ENCODE results near the gene EFNB2. TPM values are rescaled to one million over a fixed set of nuclear protein-coding genes. Genes with fewer than 3 reads are reported as not detected.

Gene EFNB2
- total RNA-seq, 1 donor from 2014 or later: 197 TPM

GRCh38 chr13:106503272-106503671 is 32.2 kb downstream of the EFNB2 start:
- DNase-seq (ENCODE audit: low spot score in 2 of 2, unreplicated experiment in 2 of 2): no peak
- Mint-ChIP-seq H3K27ac (peak overlapping the region; percentile 86), H3K9me3 (no peaks in the 10 kb centered on the region), H3K27me3 (ENCODE audit: low read depth) (no peaks in the 10 kb centered on the region), H3K4me1 (peaks cover 76% of the 10 kb centered on the region), H3K36me3 (peaks cover 27% of the 10 kb centered on the region), H3K4me3 (no peak overlapping the region)
- no peak for TF ChIP-seq CTCF (IDR thresholded peaks at IDR 0.05; ENCODE audit: unreplicated experiment)

- Mint-ChIP-seq H3K27me3 (ENCODE audit: low read depth) (no peaks in the 10 kb centered on the region), H3K4me3 (no peak overlapping the region), H3K9me3 (no peaks in the 10 kb centered on the region), H3K27ac (peak overlapping the region; percentile 37), H3K4me1 (peaks cover 87% of the 10 kb centered on the region), H3K36me3 (peaks cover 23% of the 10 kb centered on the region)
- no peak for TF ChIP-seq CTCF (IDR thresholded peaks at IDR 0.05; ENCODE audit: unreplicated experiment)
- DNase-seq (ENCODE audit: low spot score in 2 of 2, unreplicated experiment in 2 of 2): no peak
These were observed 35.0 kb downstream of the EFNB2 start for GRCh38 chr13:106500445-106500844.

GRCh38 chr13:106499896-106500295 is 35.6 kb downstream of the EFNB2 start:
- Mint-ChIP-seq H3K4me1 (peaks cover 83% of the 10 kb centered on the region), H3K27ac (peak overlapping the region; percentile 37), H3K4me3 (no peak overlapping the region), H3K36me3 (peaks cover 24% of the 10 kb centered on the region), H3K9me3 (no peaks in the 10 kb centered on the region), H3K27me3 (ENCODE audit: low read depth) (no peaks in the 10 kb centered on the region)
- no peak for DNase-seq (ENCODE audit: low spot score in 2 of 2, unreplicated experiment in 2 of 2)
- TF ChIP-seq CTCF (IDR thresholded peaks at IDR 0.05; ENCODE audit: unreplicated experiment): no peak

- Mint-ChIP-seq H3K9me3 (no peaks in the 10 kb centered on the region), H3K27me3 (ENCODE audit: low read depth) (no peaks in the 10 kb centered on the region), H3K36me3 (peaks cover 30% of the 10 kb centered on the region), H3K27ac (peak overlapping the region; percentile 63), H3K4me1 (peaks cover 78% of the 10 kb centered on the region), H3K4me3 (no peak overlapping the region)
- no peak for TF ChIP-seq CTCF (IDR thresholded peaks at IDR 0.05; ENCODE audit: unreplicated experiment)
- no peak for DNase-seq (ENCODE audit: low spot score in 2 of 2, unreplicated experiment in 2 of 2)
These were observed 36.3 kb downstream of the EFNB2 start for GRCh38 chr13:106499113-106499512.

GRCh38 chr13:106498571-106498970 is 36.9 kb downstream of the EFNB2 start:
- Mint-ChIP-seq H3K9me3 (no peaks in the 10 kb centered on the region), H3K27ac (peak overlapping the region; percentile 63), H3K27me3 (ENCODE audit: low read depth) (no peaks in the 10 kb centered on the region), H3K36me3 (peaks cover 35% of the 10 kb centered on the region), H3K4me1 (peaks cover 73% of the 10 kb centered on the region), H3K4me3 (no peak overlapping the region)
- TF ChIP-seq CTCF (IDR thresholded peaks at IDR 0.05; ENCODE audit: unreplicated experiment): no peak
- DNase-seq (ENCODE audit: low spot score in 2 of 2, unreplicated experiment in 2 of 2): no peak

- H3K4me1 Mint-ChIP-seq: peaks cover 69% of the 10 kb centered on the region
- peak overlapping the region; percentile 63 for H3K27ac Mint-ChIP-seq
- H3K4me3 Mint-ChIP-seq: no peak overlapping the region
- no peaks in the 10 kb centered on the region for H3K9me3 Mint-ChIP-seq
- no peak for TF ChIP-seq CTCF (IDR thresholded peaks at IDR 0.05; ENCODE audit: unreplicated experiment)
- no peak for DNase-seq (ENCODE audit: low spot score in 2 of 2, unreplicated experiment in 2 of 2)
- no peaks in the 10 kb centered on the region for H3K27me3 Mint-ChIP-seq (ENCODE audit: low read depth)
- H3K36me3 Mint-ChIP-seq: peaks cover 39% of the 10 kb centered on the region
These were observed 37.3 kb downstream of the EFNB2 start for GRCh38 chr13:106498158-106498557.

Measured in mesothelial cell of epicardium (in vitro differentiated cells).